Measurements from ENCODE around the gene ARID3C. TPM values are rescaled to one million over a fixed set of nuclear protein-coding genes. Genes with fewer than 3 reads are reported as not detected.

Gene ARID3C
- total and polyA plus RNA-seq, 10 donors: not detected

- H3K4me3 ChIP-seq: peak overlapping the region; percentile 27 to 72 (median 48)
- H3K4me1 ChIP-seq: peaks cover 22 to 70% (median 43%) of the 10 kb centered on the region in 6 donors
- TF ChIP-seq POLR2A (IDR thresholded peaks at IDR 0.05): no peak
- peak in 1 of 3 donors; percentile 47 for TF ChIP-seq POLR2AphosphoS5 (IDR thresholded peaks at IDR 0.05)
- H3K9me3 ChIP-seq: no peaks in the 10 kb centered on the region
- intact Hi-C loops (cut with DNase I; ENCODE audit: low total_unique reads): no loop called here
- peaks cover 0 to 100% (median 72%) of the 10 kb centered on the region in 7 donors for H3K27me3 ChIP-seq (replicated peaks in 1 of 7)
- no peaks in the 10 kb centered on the region for H3K36me3 ChIP-seq
- H3K27ac ChIP-seq: peak overlapping the region in 5 of 8 donors; percentile 54 to 72 (median 57)
- peak; percentile 75 for DNase-seq
- WGBS, 5 donors: 2 to 12% (median 3%) methylated on average over 55 to 86 of the region's 86 CpGs
Measured at GRCh38 chr9:34588671-34589635, 39.9 kb downstream of the ARID3C start.

GRCh38 chr9:34587271-34587670 is 41.6 kb downstream of the ARID3C start:
- peaks cover 0 to 100% (median 55%) of the 10 kb centered on the region in 7 donors for H3K27me3 ChIP-seq (replicated peaks in 1 of 7)
- intact Hi-C loops (cut with DNase I; ENCODE audit: low total_unique reads): no loop called here

DNA sequence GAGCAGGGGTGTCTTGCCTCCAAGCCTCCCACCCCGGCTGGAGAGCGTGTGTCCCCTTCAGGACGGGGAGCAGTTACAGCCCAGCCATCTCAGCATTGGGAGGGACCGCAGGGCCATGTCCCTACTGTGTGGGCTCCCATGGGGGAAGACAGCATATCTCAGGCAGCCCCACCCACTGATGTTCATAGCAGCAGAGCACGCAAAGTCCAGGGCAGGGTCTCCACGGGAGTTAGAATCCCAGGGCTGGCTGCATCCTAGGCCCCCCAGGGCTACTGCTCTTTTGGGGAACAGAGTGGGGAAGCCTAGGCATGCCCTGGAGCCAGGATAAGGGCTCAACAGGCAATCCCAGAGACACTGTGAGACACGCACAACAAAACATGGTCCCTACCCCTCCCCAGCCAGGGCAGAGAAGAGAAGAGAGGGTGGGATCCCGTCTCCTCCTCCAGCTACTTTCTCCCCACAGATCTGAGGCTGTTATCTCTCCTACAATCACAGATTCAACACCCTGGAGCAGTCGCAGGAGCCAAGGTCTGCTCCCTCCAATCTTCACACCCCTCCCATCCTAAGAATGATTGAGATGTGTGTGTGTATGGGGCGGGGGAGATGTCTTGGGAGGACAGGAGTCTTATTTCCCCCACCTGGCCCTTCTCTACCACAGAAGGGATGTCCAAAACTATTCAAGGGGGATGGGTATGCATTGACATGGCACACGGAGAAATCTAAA is 42.8 kb downstream of the ARID3C start:
- DNase-seq: peak; percentile 51
- H3K4me3 ChIP-seq: no peak overlapping the region
- peaks cover 0 to 92% (median 45%) of the 10 kb centered on the region in 7 donors for H3K27me3 ChIP-seq (replicated peaks in 1 of 7)
- 17 to 31% (median 24%) methylated on average over 9 to 11 of the region's 11 CpGs for WGBS, 5 donors
- H3K27ac ChIP-seq: no peak overlapping the region
- H3K9me3 ChIP-seq: no peaks in the 10 kb centered on the region
- H3K4me1 ChIP-seq: peaks cover 10 to 43% (median 24%) of the 10 kb centered on the region in 6 donors
- H3K36me3 ChIP-seq: no peaks in the 10 kb centered on the region
- intact Hi-C loops (cut with DNase I; ENCODE audit: low total_unique reads): no loop called here
- no peak for TF ChIP-seq POLR2AphosphoS5 (IDR thresholded peaks at IDR 0.05)
- no peak for TF ChIP-seq POLR2A (IDR thresholded peaks at IDR 0.05)
- TF ChIP-seq CTCF (IDR thresholded peaks at IDR 0.05 in 8 of 11, conservative IDR thresholded peaks at IDR 0.05 in 3 of 11): no peak

More at GRCh38 chr9:34587271-34587670, 41.6 kb downstream of the ARID3C start:
- H3K9me3 ChIP-seq: no peaks in the 10 kb centered on the region
- H3K4me1 ChIP-seq: peaks cover 22 to 55% (median 36%) of the 10 kb centered on the region in 6 donors
- DNase-seq: no peak
- no peak for TF ChIP-seq POLR2A (IDR thresholded peaks at IDR 0.05)
- TF ChIP-seq POLR2AphosphoS5 (IDR thresholded peaks at IDR 0.05): no peak
- TF ChIP-seq CTCF (IDR thresholded peaks at IDR 0.05 in 8 of 11, conservative IDR thresholded peaks at IDR 0.05 in 3 of 11): no peak
- H3K36me3 ChIP-seq: no peaks in the 10 kb centered on the region
- no peak overlapping the region for H3K27ac ChIP-seq
- H3K4me3 ChIP-seq: peak overlapping the region in 3 of 8 donors; percentile 47 to 51 (median 51)
- 42 to 71% (median 55%) methylated on average over 2 of the region's 2 CpGs for WGBS, 5 donors

- Histone ChIP-seq H3K27ac (no peak overlapping the region), H3K36me3 (no peaks in the 10 kb centered on the region), H3K4me3 (no peak overlapping the region), H3K9me3 (no peaks in the 10 kb centered on the region), H3K27me3 (replicated peaks in 1 of 7) (peaks cover 0 to 92% (median 34%) of the 10 kb centered on the region in 7 donors), H3K4me1 (peaks cover 0 to 37% (median 14%) of the 10 kb centered on the region in 6 donors)
- no peak for DNase-seq
- intact Hi-C loops (cut with DNase I; ENCODE audit: low total_unique reads): no loop called here
- WGBS, 5 donors: 71 to 81% (median 75%) methylated on average over 5 of the region's 5 CpGs
- TF ChIP-seq POLR2AphosphoS5 (IDR thresholded peaks at IDR 0.05) (no peak), CTCF (IDR thresholded peaks at IDR 0.05 in 8 of 11, conservative IDR thresholded peaks at IDR 0.05 in 3 of 11) (no peak), POLR2A (IDR thresholded peaks at IDR 0.05) (no peak)
Measured at GRCh38 chr9:34584970-34585369, 43.9 kb downstream of the ARID3C start.

Measured in spleen (tissue), 11 donors.